Measurements from ENCODE around the gene NMNAT1.

- TF ChIP-seq CTCF (IDR thresholded peaks at IDR 0.05) (no peak), ZFX (IDR thresholded peaks at IDR 0.05; ENCODE audit: borderline replicate concordance) (no peak)
Measured at GRCh38 chr1:9927259-9927658, 16.0 kb upstream of the NMNAT1 start.
